ENCODE results near the gene HTR6.
"Not testable (repeated sequence)": the region's sequence is repeated elsewhere in the genome, so short reads cannot be mapped to it uniquely, and the experiment has no call there.

Gene HTR6

DNA sequence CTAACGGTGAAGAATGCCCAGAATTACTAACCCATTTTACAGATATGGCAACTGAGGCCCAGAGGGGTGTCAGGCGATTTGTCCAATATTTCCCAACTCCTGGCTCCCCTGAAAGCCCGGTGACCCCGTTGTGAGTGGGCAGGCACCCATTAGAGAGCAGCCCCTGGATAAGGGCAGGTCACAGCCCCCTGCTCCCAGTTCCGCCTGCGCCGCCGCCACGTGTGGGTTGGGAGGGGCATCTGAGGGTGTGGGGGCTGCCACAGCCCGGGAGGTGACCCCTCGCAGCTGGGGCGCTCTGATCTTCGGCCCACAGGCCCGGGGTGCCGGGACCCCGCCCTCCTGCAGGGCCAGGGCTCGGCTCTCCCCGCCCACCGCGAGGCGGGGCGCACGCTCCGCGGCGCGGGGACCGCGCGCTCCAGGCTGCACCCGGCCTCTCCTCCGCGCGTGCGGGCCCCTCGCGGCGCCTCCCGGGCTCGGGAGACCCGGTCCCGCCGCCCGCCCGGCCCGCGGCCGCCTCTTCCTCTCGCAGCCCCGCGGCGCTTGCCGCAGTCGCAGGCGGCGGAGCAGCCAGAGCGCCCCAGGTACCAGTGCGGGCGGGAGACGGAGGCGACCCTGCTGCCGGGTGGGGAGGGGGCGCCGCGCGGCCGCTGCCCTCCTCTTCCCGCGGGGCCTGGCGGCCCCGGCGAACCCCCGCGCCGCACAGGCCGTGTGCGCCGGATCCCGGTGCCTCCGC lies at the start of gene HTR6:
Gene HTR6 (plus strand): TSS at position 423 of the 733 bp plus-strand sequence. CDS start 879 bp downstream, outside the sequence.
- no peak for DNase-seq (ENCODE audit: low read depth)

DNA sequence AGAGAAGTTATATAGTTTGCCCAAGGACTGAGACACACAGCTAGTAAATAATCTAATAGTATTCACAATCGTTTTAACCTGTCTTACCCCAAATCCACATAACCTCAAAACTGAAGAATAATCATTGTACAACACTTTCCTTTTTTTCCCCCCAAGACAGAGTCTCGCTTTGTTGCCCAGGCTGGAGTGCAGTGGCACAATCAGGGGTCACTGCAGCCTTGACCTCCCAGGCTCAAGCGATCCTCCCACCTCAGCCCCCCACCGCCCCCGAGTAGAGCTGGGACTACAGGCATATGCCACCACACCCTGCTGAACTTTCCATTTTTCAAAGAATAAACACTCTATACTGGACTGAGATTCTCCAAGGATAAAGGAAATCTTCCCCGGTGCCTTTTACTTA lies 49.2 kb upstream of the HTR6 start:
- DNase-seq (ENCODE audit: low read depth): no peak

DNA sequence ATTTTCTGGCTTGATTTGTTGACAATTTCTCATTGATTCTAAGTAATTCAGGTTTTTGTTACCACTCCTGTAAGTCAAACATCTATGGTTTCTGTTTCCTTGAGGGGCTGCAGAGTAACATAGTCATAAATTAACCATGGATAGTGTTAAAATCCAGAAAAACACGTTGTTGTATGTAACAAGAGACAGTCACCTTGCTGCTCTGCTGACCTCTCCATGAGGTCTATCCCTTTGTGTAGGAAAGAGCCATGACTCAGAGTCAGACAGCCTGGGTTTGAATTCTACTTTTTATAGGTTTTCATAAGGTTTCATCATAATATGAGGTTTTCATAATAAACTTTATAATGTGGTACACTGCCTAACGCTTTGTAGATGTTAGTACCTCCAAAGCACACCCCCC lies 48.2 kb upstream of the HTR6 start:
- DNase-seq (ENCODE audit: low read depth): no peak

DNA sequence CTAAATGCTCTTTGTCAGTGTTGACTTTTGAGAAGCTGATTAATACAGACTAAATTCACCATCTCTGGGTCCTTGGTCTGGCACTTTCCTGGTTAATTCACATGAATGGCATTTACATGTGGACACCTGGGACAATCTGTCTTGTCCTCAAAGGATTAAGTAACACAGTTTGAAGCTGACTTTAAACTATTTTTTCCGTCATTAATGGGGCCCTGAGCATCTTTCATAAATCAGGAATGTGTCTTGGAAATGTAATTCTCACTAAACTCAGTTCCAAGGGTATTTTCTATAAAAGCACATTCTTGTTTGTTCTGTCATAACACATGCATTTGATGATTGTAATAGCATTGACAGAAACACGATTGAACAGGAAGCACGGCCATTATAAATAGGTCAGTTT lies 47.3 kb upstream of the HTR6 start:
- no peak for DNase-seq (ENCODE audit: low read depth)

DNA sequence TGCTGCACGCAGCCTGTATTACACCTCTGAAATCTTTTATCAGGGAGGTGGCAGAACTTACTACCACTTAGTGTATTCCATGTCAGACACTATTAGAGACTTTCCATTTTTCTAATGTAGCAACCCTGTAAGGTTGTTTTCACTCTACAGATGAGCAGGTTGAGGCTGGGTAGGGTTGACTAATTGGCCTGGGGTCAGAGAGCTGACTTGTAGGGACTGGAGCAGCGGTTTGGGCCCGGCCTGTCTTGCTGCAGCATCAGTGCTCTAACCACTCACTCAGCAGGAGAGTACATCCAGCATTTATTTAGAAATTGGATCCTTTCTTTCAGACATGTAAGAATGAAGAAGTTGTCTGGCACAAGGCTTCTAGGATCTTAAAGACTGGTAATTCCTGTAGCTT lies 46.2 kb upstream of the HTR6 start:
- DNase-seq (ENCODE audit: low read depth): no peak

DNA sequence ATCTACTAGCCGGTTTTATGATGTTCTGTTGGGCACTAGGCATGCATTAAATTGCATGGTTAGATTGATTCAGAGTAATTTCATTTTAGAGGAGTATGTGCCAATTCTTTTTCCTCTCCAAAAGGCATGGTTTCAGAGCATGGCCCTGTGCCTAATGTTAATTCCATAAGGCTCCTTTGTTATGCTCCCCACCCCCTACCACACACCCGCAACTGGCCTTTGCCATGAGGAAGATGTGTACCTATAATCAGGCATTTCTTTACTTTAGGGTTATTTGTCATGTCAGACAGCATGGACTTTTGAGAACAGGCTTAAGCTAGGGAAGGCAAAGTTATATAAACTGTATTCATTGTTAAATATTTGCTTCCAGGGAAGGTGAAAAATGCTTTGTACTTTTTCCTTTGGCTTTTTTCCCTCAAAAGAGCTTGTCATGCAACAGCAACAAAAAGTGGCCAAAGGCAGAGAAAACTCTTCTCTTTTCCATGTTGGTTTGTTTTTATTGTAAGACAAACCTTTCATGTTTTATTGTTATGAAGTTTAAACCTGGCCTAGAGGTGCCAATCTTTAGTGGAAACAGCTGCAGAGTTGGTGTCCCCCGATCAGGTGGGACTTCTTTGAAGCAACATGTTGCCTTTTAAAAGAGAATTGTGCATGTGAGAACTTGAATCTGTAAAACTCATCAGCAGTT lies 44.8 kb upstream of the HTR6 start:
- DNase-seq (ENCODE audit: low read depth): no peak

DNA sequence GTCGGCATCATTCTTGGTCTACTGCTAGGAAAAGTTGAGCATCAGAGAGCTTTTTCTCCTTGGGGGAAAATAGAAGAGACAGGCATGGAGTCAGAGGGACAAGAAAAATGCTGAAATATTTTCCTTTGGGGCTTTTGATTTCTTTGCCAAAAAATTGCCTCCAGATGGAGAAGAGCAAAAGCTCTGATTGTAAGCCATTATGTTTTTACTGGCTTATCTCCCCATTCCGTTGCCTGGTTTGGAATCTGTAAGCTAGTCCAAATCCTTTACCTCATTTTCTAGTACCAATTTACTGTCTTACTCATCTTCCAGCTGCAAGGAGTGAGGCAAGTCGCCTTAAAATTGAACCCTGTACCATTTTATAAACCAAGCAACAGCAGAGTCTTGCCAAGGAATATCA lies 43.9 kb upstream of the HTR6 start:
- DNase-seq (ENCODE audit: low read depth): no peak

DNA sequence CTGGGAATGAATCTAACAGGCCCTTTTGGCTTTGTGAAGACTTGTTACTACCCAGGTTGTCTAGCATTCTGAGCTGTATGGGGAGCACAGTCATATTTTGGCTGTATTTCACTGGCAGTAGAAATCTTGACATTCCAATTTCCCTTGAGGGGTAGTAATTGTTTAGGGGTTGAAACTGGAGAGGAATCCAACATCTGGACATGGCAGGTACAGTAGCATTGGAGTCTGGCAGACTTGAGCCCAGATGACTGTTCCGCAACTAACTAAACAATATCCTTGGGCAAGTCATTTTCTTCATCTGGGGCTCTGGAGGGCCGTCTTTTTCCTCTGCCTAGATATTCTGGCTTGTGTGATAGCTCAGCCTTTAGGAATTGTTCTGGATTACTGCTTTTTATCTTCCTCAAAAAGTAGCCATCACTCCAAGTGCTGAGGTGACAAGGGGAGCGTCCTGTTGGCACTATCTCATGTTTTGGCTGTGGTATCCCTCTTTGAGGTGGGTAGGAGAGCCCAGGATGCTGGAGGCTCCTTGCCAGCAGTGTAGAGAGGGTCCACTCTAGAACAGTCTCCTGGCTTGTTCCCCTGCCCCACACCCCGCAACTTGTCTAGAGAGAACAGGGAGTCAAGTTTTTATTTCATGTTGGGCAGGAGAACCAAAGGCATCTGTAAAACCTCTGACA lies 43.3 kb upstream of the HTR6 start:
- no peak for DNase-seq (ENCODE audit: low read depth)

DNA sequence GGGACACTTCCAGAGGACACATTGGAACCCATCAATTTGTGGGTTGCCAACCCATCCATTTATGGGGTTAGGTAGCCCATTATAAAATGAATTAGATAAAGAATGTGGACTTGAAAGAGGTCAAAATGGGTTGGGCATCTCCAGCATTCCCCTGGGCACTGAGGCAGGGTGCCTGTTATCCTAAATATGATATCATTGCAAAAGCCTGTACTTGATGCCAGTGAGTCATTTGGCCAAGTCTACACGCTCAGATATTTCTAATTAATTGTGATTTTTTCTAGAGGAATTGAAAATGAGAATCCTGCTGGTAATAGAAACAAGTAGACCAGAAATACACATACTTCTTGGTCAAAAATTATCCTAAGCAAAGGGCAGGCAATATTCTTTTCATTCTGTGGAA lies 42.5 kb upstream of the HTR6 start:
- no peak for DNase-seq (ENCODE audit: low read depth)

DNA sequence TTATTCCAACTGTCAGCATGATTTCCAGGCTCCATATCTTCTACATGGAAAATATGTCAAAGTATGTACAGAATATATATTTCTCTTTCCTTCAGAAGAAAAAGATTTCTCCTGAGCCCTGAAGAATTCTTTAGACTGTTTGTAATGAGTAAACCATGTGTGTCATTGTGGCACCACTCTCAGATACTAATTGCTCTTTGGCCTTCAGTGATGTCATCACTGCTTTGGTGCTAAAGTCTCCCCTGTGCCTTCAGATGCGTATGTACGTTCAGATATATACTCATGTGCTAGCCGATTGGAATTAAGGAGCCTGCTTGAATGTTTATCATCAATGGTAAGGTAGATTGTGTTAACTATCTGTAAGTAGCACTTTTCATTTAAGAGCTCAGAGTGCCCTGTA lies 41.2 kb upstream of the HTR6 start:
- no peak for DNase-seq (ENCODE audit: low read depth)

DNA sequence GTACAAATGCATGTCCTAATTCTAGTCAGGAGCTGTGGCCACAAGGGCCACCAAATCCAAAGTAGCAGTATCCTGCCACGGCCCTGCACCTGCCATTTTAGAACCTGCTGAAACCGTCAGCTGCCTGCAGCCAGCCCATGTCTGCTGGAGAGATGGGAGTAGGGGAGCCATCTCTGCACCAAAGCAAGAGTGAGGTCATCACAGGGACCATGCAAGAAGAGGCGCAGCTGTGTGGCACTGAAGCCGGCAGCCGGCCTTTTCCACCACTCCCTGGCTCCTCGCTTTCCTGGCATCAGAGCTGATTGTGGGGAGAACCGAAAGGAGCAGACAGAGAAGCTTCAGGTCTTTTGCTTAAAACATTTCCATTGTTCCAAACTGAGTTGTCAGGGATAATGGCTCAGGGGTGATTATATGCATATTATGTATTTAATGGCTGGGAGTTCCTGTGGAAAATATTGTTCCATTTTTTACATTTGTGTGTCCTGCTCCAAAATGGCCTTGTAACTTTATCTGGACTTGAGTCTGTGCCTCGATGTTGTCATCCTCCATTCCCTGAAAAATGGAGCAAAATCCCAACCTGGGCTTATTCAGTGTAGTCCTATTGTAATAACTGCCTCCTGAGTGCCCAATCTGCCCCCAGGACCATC lies 39.3 kb upstream of the HTR6 start:
- no peak for DNase-seq (ENCODE audit: low read depth)

DNA sequence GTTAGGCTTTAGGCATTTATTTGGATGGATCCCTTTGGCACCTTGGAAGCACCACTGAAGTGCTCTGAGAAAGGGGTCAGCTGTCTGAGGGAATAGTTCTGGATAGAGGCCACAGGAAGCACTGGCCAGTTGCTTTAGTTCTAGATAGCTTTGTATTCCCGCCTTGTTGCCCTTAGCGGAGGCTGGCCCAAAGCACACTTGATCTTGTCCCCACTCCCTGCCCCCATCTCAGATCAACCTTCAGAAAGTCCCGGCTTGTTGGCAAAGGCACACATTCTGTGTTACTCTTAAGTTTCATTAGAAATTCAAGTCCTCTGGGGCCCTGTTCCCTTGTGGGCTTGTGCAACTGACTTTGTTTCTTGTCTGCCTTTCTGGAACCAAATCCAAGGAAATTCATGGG lies 35.8 kb upstream of the HTR6 start:
- DNase-seq (ENCODE audit: low read depth): no peak

DNA sequence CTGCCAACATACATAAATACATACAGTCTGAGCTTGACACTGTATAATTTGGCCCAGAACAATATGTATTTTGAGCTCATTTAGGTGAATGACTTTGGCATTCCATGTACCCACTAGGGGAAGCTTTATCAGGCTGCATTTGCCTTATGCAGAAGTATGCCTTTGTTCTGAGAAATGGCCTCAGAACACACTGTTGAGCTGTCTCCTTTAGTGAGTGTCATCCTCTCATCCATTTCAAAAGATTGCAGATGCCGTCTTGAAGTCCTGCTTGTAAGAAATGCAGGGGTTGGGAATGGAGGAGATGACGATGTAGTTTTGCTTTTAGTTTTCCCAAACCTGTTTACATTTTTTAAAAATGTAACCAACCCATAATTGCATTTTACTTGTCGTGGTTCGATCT lies 35.3 kb upstream of the HTR6 start:
- DNase-seq (ENCODE audit: low read depth): no peak

DNA sequence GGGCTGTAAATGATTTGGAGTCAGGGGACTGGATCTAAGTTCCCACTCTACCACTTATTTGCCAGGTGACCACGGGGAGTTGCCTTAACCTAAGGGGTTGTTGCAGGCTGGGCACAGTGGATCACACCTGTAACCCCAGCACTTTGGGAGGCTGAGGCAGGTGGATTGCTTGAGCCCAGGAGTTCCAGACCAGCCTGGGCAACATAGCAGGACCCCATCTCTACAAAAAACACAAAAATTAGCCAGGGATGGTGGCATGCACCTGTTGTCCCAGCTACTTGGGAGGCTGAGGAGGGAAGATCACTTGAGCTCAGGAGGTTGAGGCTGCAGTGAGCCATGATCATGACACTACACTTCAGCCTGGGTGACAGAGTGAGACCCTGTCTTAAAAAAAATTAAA lies 34.5 kb upstream of the HTR6 start:
- DNase-seq (ENCODE audit: low read depth): not testable (repeated sequence)

DNA sequence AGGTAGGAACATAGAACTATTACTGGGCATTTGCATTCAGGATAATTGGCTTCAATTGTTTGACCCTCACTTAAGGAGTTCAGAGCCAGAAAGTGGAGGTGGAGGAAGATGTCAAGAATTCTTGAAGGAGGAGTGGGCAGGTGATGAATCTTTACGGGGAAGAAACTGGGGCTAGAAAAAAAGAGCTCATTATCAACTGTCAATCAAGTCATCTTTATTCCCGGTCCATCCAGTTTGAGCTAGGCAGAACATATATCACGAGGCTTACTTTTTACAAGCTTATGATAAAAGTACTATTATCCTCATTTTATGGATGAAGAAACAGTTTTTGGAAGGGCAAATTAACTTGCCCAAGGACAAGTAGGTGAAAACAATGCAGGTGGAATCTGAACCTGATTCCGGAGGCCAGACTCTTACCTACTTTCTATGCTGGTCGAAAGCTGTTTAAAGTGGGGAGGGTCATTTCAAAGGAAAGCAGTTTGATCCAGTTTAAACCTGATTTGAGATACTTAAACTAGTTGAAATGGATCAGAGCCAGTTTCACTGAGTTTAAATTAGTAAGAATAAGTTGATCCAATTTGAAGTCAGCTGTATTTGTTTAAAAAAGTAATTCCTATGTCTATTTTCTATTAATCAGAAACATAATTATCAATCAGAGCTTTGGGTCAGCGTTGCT lies 33.8 kb upstream of the HTR6 start:
- DNase-seq (ENCODE audit: low read depth): no peak

DNA sequence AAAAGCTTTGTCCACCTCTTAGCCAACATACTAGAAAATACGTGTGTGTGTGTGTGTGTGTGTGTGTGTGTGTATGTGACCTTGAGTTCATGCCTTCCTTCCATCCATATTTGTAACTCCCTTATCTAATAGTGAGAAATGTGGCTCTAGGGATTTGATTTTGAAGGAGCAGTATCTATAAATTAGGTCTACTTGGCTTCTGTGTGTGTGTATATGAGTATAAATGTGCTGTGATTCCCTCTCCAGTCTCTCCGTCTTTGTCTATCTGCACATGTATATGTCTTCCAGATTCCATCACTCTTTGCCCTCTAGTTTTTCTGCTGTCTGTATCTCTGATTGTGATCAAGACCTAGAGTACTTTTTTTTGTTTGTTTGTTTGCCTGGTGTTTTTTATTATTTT lies 32.5 kb upstream of the HTR6 start:
- DNase-seq (ENCODE audit: low read depth): no peak

DNA sequence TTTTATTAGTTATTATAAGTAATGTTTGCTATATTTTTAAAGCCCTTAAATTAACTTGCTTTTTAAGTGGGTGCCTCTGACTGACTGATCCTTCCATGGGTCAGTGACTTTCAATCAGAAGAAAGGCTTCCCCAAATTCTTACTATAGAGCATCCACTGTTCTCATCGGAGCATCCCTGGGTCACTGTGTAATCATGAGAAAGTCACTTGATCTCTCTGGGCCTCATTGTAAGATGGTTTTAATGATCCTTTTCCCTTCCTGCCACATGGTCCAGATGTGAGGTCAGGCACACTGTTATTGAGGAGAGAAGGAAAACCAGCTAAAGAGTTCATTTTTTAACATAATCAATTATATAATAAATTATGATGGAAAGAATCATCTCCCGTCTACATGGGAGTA lies 31.6 kb upstream of the HTR6 start:
- no peak for DNase-seq (ENCODE audit: low read depth)

DNA sequence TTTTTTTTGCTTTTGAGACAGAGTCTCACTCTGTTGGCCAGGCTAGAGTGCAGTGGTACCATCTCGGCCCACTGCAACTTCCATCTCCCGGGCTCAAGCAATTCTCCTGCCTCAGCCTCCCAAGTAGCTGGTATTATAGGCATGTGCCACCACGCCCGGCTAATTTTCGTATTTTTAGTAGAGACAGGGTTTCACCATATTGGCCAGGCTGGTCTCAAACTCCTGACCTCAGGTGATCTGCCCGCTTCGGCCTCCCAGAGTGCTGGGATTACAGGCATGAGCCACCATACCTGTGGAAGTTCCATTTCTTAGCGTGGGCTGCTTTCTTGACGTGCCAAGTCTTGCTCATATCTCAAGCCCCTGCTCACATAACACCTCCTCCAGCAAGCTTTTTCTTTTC lies 29.6 kb upstream of the HTR6 start:
- not testable (repeated sequence) for DNase-seq (ENCODE audit: low read depth)

DNA sequence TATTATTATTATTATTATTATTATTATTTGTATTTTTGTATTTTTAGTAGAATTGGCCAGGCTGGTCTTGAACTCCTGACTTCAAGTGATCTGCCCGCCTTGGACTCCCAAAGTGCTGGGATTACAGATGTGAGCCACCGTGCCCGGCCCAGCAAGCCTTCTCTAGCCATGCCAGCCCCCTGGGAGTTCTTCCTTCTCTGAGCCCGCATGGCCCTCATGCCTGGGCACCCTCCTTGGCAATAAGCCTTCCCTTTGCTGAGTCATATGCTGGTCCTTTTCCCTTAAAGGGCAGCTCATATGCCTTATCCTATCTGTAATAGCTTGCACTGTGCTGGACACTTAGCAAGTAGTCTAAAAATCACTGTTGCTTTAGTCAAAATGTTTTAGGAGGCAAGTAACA lies 29.0 kb upstream of the HTR6 start:
- DNase-seq (ENCODE audit: low read depth): no peak

DNA sequence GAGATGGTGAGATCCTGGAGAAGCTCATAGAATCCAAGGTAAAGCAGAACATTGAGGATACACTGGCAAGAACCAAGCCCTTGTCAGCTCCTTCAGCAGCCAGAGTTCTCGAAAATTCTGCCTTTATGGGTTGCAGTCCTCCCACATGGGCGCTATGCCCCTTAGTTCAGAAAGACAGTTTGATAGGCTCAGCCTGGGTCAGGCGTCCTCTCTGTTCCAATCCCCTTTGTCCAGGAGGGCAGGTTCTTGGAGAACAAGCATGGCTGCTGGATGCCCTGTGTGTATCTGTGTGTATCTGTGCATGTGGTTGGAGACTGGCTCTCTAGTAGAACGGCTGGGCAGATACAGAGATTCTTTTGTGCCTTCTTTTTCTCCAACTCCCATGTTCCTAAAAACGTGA lies 28.6 kb upstream of the HTR6 start:
- DNase-seq (ENCODE audit: low read depth): no peak

DNA sequence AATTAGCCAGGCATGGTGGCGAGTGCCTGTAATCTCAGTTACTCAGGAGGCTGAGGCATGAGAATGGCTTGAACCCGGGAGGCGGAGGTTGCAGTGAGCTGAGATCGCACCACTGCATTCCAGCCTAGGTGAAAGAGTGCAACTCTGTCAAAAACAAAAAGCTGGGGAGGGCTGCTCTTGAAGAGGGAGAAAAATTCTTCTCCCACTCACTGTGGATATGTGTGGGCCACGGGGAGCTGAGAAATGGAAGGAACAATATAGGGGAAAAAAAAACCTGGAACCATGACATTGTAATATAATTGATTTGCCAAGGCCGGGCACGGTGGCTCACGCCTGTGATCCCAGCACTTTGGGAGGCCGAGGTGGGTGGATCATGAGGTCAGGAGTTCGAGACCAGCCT lies 27.9 kb upstream of the HTR6 start:
- DNase-seq (ENCODE audit: low read depth): not testable (repeated sequence)

DNA sequence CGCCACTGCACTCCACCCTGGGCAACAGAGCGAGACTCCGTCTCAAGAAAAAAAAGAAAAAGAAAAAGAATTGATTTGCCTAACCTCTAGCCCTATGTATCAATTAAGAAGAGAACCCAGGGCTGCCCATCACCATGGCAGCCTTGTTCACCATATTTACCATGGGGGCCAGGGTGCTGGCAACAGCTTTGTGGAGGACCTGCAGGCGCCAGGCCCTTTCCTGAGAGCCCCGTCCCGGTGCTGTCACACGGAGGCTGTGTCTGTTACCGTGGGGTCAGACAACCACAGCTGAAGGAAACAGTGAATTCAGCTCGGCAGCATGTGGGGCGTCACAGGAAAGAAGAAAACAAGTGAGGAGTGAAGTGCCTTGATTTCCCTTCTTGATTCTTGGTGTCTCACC lies 27.1 kb upstream of the HTR6 start:
- DNase-seq (ENCODE audit: low read depth): no peak
